Fibroblast of skin of left biceps (primary cell): Measurements from ENCODE around the gene SUMF1.
A peak's percentile ranks its signal among the peaks of the same experiment; 100 is the strongest.
"Not testable (repeated sequence)": the region's sequence is repeated elsewhere in the genome, so short reads cannot be mapped to it uniquely, and the experiment has no call there.

Source experiments
- DNase-seq, 2 experiments: peaks; one replicate each; pipeline ENCODE4 v3.0.0-alpha.2; 2013; ENCODE audit warnings: low read depth in 2 of 2

The SUMF1 gene

DNA sequence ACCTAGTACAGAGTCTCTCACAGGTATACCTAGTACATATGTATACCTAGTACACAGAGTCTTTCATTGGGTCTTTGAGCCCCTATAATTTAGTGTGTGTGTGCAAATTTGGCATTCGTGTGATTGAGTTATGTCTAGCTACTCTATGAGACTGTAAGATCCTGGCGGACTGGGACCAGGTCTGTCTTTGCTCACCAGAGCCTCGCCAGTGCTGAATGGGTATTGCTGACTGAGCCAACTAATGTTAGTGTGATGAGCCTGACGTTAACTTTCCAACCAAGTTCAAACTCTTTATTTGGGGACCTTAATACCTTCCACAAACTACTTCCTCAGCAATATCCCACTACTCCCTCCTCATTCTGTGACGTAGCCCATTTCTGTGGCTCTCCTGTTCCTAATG is 128.3 kb downstream of the SUMF1 start:
- DNase-seq = no peak

DNA sequence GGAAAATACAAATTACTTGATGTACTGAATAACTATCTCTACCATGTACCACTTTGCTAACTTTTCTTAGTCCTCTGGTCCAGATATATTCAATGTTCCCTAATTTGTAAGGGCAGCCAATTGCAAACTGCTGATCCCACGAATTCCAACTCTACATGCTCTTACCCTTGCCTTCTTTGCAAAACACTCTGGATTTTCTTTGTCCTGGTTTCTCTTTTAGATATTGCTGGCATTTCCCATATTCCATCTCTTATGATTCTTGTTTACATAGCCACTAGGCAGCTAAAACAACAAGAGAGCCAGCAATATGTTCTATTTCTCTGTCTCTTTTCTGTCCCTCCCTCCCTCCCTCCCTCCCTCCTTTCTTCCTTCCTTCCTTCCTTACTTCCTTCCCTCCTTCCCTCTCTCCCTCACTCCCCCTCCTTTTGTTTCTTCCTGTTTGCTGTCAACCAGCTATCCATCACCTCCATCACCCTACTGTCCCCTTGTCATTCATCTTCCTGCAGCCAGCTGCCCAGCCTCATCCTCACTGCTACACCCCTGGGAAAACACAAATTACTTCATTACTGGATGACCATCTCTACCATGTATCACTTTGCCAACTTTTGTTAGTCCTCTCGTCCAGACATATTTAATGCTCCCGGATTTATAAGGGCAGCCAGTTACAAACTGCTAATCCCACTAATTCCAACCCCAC is 130.1 kb downstream of the SUMF1 start:
- no peak for DNase-seq

DNA sequence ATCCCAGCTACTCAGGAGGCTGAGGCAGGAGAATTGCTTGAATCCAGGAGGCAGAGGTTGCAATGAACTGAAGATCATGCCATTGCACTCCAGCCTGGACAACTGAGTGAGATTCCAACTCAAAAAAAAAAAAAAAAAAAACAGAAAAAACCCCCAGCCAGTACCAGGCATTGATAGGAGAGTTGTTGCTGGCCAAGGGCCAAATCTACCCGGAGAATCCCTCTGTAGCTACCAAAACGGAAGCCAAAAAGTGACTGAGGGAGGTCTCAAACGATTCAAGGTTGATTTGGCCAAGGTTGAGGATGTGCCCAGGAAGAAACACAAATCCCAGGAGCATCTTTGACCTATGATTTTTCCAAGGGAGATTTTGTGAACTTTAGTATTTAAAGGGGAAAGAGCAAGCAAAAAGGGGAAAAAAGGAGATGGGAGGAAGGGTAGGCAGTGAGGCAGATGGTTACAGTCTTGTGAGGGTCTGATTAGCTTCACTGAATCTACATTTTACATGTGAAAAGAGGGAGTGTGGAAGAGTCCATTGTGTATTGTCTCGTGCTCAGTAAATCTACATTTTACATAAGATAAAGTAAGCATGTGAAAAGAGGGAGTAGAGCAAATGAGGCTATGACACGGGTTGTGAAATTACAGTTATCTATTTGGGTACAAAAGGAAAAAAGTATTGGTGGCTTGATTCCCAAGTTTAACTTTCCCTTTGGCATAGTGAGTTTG is 131.1 kb downstream of the SUMF1 start:
- DNase-seq = no peak

DNA sequence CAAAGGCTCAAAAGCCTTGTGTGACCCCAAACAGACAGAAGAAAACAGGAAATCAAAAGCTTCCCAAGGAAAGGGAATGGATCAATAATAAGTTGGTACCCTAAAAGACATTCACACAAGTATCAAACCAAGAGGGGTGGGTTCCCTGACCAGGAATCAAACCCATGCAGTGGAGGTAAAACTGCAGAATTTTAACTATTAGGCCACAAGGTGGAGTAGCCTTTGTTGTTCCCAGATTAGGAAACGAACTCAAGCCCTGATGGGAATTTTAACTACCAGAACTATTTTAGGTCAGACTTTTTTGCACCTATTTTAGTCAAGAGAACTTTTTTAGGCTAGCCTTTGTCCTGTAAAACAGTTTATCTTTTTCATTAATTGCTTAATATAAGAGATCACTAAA is 132.5 kb downstream of the SUMF1 start:
- DNase-seq = no peak

DNA sequence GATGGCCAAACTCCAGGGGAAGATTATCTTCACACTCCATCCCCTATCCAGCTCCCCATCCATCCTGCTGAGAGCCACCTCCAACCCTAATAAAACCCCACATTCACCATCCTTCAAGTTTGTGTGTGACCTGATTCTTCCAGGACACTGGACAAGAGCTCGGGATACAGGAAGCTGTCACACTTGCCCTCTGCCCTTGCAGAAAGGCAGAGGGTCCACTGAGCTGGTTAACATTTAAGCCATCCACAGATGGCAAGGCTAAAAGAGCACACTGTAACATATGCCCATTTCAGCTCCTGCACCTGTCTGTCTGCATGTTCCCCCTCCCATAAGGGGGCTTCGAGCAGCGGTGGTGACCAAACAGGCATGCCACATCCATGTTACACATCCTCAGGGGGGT is 134.1 kb downstream of the SUMF1 start:
- DNase-seq = no peak

DNA sequence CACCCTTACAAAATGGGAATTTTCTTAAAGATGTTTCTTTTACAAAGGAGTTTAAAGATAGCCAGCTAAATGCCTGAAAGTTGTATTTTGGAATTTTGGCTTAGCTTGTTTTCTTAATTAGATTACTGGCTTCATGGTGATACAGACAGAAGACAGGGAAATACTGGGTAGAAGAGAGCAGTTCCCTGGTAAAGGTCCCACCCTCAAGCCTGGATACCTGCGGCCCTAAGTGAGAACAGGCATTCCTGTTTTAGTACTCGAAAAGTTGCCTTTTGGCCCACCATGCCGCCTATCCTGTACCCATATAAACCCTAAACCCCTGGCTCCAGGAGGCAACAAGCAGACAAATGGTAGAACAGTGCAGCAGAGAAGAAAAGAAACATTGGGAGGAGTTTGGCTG is 134.5 kb downstream of the SUMF1 start:
- no peak for DNase-seq

DNA sequence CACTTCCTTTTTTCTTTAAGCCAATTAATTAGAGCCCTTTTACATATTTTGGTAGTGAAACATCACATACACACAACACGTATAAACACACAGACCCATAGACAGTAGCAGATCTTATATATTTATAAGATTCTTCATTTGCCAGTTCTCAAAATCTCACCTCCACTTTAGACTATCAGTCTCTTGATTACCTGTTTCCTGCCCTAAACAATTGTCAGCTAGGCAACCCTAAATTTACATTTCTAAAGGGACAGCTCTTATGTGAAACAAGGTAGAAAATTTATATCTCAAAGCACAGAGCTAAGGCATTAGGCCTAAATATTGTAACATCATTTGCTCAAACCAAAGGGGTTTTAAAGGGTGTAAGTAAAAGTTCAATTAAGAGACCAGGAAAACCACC is 135.0 kb downstream of the SUMF1 start:
- DNase-seq = no peak

DNA sequence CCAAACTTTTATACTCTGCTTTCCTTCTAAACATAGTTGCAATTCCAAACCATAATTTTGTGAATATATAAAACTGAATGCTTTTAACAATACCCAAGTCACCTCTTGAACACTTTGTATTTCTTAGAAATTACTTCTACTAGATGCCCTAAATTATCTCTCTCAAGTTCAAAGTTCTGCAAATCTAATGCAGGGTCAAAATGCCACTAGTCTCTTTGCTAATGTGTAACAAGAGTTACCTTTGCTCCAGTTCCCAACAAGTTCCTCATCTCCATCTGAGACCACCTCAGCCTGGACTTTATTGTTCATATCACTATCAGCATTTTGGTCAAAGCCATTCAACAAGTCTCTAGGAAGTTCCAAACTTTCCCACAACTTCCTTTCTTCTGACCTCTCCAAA is 137.3 kb downstream of the SUMF1 start:
- DNase-seq = not testable (repeated sequence)

DNA sequence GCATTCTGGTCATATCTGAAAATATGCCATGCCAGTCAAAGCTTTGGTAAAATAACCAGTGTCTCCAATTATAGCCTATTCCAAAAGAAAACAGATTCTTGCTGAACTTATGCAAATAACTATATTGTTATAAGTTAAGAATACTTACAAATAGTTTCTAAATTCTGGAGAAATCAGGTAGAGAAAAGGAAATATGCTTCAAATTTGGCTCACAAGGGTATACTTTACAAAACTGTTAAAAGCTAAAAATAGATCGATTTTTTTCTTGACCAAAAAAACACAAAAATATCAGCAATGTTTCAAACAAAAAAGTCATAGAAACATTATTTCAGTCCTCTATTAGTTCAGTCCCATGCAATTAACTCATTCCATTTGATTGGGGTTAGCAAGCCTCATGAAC is 140.2 kb downstream of the SUMF1 start:
- DNase-seq = no peak

DNA sequence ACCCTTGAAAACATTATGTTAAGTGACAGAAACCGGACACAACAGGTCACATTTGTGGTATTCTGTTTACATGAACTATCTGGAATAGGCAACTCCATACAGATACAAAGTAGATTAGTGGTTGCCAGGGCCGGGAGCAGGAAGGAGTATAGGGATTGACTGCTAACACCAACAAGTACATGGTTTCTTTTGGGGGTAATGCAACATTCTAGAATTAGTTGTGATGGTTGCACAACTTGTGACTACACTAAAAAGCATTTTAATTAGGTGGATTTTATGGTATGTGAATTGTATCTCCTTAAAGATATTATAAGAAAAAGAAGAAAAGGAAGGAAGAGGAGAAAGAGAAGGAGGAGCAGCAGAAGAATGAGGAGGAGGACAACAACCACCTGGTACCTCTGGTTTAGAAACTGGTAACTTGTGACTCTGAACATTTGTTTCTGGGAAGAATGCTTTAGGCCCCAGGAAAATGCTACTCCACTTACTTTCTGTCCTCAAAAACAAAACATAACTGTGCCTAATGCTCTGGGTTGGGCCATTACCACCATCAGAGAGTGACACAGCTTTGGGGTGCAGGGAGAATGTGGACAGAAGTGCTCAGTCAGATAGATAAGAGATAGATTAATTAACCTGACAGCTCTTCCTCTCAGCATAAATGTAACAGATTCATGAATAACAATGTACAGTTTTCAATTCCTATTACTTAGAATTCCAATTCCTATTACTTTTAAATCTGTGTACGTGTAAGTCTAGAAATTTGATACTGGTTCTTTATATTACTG is 143.6 kb downstream of the SUMF1 start:
- no peak for DNase-seq

DNA sequence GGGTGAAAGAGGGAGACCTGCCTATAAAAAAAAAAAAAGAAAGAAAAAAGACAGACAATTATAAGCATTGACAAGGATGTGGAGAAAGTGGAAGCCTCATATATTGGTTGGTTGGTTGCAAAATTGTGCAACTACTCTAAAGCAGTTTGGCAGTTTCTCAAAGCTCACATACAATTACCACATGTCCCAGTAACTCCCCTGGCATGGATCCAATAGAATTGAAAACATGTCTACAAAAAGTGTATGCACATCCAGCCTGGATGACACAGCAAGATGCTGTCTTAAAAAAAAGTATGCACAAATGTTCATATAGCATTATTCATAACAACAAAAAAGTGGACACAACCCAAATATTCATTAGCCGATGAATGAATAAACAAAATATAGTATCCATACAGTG is 144.4 kb downstream of the SUMF1 start:
- peak; percentile 91 for DNase-seq

DNA sequence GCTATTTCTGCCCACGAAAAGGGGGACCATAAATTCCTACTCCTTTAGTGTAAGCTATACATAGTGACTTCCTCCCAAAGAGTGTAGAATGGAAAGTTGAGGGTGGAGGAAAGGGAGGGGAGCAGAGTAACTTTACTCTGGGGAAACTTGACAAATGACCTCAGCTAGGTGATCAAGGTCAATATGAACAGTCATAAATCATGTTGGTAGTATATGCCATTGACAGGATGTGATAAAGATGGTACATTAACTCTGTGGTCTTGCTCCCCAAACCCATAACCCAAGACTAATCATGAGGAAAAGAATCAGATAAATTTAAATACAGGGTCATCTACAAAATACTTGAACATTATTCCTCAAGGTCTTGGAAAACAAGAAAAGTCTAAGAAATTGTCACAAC is 145.3 kb downstream of the SUMF1 start:
- no peak for DNase-seq

DNA sequence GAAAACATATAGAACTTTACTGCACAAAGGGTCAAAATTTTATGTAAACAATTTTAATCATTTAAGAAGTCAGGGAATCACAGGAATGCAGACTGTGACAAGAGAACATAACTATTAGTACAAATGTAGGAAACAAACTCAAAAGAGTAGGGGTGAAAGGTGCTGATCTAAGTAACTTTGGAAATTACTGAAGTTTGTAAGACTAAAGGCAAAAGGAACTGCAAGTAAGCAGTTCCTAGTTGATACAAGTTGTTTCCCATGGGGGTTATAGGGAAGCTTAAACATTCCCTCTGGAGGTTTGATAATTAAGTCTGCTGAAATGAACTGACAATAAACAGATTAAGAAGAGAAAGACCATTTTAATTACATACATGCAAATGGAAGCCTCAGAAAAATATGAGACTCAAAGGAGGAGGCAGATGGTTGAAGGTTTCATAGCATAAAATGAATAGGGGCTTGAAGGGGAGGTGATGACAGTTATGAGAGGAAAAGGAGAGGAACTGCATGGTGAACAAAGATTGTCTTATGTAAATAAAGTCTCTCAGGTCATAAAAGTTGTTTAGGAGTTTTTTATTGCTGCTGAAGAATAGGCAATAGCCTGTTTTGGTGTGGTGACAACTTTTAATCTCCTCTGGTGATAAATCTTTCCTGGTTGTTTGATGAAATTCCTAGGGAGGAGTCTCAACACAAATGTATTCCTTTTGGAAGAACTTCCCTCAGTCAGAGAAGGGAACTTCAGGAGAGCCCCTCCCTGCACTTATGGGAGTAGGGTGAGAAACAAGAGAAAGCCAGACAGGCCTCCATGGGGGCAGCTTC is 146.8 kb downstream of the SUMF1 start:
- no peak for DNase-seq

DNA sequence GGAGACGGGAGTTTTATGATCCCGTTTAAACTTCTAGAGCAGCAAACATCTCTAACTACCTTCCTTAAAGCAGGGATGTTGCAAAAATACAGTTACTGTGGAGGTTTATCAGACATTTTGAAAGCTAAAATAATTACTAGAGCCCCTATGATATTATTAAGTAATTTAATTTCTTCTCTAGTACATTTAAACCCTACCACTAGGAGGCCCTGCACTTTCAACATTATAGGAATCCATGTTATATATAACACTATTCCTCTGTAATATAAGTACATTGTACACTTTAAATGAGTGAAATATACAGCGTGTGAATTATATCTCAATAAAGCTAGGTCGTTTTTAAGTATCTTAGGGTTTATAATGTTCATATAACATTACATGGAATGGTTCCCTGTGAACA is 152.4 kb downstream of the SUMF1 start:
- DNase-seq = no peak

DNA sequence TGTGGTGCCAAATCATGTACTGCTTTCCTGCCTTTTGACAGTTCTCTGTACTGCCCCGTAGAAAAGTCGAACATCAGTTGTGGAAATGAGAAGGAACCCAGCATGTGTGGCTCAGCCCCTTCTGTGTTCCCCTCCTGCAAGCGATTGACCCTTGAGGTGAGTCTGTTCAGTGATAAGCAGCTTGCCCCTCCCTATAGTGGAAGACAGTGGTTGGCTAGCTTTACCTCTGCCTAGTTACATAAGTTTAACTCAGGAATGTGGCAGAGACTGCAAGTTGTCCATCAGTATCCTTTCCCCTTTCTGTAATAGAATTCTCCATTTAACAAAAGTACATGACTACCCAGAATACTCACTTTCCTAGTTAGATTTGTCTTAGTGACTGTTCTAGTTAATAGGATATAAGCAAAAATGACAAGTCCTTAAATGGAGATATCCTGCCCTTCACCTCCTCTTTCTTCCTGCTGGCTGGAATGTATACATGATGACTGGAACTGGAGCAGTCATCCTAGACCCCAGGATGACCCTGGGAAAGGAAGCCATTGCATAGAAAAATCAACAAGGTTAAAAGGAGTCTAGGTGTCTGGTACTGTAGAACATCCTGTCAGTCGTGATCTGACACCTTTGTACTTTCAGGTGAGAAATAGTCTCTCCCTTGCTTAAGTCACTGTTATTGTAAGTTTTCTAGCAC is 153.3 kb downstream of the SUMF1 start:
- DNase-seq = no peak

DNA sequence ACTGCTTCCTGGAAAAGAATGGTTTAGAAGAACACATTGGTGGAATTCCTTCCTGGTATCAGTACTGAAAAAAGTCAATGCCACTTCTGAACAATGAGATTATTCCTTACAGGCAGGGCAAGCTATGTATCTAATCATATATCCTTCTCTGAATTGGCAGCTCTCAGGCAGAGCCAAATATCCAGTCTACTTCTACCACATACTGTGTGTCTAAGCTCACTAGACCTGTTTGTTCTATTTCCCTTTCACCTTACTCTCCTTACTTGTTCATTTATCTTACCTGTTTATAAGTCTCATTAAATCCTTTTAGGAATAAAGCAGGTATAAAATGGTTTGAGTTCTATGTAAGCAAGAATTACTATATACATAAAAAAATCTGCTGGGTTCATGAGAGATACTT is 155.6 kb downstream of the SUMF1 start:
- no peak for DNase-seq
